Activated CD8-positive, alpha-beta memory T cell treated with anti-CD3 and anti-CD28 coated beads, Interleukin-2, amount 50 U/mL, for 24 hours (primary cell): ENCODE results near the gene APP.
"Not testable (repeated sequence)": the region's sequence is repeated elsewhere in the genome, so short reads cannot be mapped to it uniquely, and the experiment has no call there.

Experiments
- DNase-seq: peaks from one replicate; pipeline ENCODE4 v3.0.0-alpha.2; 2020; ENCODE audit errors: extremely low read depth

The APP gene

GRCh38 chr21:26020510-26020909, 150.1 kb downstream of the APP start:
- no peak for DNase-seq

DNA sequence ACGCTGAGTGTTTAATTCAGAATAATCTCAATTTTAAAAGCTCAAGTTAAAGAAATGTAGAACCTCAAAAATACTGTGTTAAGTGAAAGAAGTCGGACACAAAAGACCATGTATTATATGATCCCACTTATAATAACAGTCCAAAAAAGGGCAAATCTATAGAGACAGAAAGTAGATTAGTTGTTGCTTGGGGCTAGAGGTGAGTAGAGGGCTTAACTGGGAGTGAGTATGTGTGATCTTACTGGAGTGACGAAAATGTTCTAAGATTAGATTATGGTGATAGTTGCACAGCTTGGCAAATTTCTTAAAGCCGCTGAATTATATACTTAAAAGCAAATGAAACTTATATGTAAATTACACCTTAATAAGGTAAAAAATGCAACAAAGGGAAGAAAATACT, 150.5 kb downstream of the APP start:
- DNase-seq: no peak

DNA sequence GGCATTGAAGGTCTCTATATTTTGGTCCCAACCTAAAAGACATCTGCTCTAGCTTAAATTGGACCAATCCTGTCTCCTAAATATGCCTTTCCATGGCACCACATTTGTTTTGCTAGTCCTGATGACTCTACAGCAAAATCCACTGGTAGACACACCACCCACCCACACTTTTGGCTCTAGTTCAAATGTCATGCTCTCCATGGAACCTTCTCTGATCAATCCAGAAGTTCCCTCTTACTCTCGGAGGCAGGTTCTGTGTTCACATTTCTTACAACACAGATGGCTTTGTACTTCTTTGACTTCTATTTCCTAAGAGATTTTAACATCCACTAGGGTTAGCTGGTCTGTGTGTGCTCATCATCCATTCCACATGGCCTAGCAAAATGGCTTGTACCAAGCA, 151.3 kb downstream of the APP start:
- DNase-seq: no peak

GRCh38 chr21:26013970-26014369, 156.6 kb downstream of the APP start:
- no peak for DNase-seq

DNA sequence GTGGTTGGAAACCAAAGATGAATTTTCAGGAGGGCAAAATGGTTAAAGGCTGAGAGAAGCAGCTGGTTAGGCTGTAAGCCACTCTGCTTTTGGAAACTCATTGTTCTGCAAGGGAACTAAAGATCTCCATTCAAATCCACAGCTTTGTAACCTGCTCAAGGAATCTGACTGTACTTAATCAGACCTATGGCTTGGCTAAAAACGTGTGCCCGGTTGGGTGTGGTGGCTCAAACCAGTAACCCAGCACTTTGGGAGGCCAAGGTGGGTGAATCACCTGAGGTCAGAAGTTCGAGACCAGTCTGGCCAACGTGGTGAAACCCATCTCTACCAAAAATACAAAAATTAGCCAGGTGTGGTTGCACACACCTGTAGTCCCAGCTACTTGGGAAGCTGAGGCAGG, 158.1 kb downstream of the APP start:
- DNase-seq: not testable (repeated sequence)

- DNase-seq: no peak
These were observed 159.2 kb downstream of the APP start for GRCh38 chr21:26011292-26011940.

DNA sequence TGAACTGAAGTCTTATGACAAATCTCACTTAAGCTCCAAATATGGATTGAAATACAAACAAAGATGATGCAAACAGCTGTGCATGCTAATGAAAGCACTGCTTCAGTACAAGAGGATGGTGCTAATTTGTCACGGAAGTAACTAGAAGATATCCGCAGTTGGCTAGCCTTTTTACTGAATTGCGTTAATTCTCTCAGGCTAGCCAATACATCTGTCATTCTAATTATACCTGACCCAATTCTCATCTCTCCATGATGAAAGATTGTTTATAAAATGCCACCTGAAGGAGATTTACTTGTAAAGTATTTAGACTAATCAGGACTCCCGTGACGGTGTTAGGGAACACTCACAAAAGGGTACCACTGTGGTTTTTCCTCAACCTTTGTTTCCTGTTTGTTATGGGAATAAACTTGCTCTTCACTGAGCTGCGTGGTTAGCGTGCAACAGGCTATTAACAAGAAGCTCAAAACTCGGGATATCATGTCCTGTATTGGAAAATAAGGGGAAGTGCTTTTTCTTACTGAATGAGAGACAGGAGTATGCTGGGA, 162.5 kb downstream of the APP start:
- no peak for DNase-seq

DNA sequence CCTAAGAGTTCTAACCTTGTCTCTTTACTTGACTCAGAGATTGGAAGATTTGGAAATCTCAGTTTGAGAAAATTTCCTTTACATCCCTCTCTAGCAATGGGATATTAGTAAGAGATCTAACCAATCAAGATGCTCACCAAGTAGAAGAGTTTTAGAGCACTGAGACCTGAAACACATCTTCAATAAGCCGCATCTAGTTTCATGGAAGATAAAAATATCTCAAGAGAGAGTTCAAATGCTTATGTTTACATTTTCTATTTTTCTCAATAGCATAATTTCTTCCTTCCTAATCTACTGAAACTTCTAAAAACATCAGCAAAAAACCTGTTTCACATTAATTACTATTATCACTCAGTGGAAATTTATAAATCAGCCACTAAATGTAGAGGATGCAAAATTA, 165.1 kb downstream of the APP start:
- no peak for DNase-seq

- no peak for DNase-seq
These were observed 167.2 kb downstream of the APP start for GRCh38 chr21:26003404-26003803.

GRCh38 chr21:26001356-26001755, 169.2 kb downstream of the APP start:
- no peak for DNase-seq

DNA sequence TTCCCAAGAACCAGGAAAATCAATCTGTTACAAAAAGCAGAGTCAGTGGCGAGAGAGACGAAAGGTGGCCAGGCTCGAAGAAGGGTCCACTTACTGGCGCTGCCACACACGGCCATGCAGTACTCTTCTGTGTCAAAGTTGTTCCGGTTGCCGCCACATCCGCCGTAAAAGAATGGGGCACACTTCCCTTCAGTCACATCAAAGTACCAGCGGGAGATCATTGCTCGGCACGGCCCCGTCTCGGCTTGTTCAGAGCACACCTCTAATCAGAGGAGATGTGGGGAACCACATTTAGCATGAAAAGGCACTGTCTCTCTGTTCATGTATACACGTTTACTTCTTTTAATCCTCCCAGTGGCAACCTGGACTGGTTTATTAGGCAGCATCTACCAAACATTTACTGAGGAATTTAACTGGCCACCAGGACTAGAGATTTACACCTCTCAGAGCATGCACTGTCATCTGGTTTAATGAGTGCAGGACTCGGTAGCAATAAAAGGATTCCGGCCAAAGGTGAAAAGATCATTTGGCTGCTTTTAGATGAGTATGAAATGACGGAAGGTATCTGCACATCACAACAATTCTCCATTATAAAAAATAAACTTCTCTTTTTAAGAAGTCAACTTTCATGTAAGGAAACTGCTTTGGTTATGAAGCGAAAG, 170.5 kb downstream of the APP start:
- DNase-seq: no peak

GRCh38 chr21:25997788-25998611, 172.6 kb downstream of the APP start:
- no peak for DNase-seq

GRCh38 chr21:25995278-25995677, 175.3 kb downstream of the APP start:
- no peak for DNase-seq

GRCh38 chr21:25994758-25995163, 175.8 kb downstream of the APP start:
- no peak for DNase-seq

- DNase-seq: no peak
These were observed 181.8 kb downstream of the APP start for GRCh38 chr21:25988738-25989137.

DNA sequence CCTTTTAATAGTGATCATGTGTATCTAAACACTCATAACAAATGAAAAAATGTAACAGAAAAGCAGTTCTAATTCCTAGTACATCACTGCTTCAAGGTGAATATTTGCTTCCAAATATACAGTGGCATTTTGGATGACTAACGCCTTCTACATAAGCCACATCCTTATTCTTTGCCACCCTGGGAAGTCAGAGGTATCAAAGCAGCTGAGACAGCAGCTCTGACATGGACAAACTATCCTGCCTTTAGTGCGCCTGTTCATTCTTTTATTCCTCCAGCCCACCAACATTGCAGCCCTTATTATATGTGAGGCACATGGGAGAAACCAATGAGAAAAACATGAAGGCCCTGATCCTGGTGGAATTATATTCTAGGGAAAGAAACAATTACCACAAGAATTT, 183.0 kb downstream of the APP start:
- no peak for DNase-seq

- DNase-seq: no peak
These were observed 183.6 kb downstream of the APP start for GRCh38 chr21:25986928-25987327.

DNA sequence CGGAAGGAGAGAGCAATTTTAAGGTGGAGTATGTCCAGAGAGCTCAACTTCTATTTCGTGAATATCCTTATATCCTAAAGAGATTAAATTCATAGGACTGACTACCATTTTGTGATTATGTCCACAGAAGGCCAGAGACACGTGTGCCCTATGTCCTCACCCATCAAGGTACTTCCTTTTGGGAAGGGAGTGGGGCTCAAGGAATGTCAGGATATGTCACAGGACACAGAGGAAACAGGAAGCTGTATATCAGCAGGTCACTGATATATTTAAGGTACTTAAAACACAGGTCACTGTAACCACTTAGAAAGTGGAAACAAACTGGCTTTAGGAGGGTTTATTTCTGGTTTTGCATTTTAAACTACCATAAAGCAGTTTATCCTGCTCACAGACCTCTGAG, 184.6 kb downstream of the APP start:
- DNase-seq: no peak

DNA sequence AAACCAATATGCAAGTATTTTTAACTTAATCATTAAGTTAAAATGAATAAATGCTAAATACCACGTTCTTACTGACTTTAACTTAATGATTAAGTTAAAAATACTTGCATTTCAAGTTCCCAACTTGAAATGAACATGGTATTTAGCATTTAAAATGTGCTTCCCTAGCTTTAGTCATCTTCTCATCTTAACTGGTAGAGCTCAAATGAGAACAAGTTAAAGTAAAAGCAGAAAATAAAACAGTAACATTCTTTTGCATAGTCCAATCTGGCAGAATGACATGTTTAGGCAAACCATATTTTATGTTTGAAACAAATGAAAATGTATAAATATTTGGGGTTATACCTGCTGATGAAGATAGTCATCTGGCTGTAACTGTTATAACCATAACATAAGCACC, 186.0 kb downstream of the APP start:
- DNase-seq: no peak

DNA sequence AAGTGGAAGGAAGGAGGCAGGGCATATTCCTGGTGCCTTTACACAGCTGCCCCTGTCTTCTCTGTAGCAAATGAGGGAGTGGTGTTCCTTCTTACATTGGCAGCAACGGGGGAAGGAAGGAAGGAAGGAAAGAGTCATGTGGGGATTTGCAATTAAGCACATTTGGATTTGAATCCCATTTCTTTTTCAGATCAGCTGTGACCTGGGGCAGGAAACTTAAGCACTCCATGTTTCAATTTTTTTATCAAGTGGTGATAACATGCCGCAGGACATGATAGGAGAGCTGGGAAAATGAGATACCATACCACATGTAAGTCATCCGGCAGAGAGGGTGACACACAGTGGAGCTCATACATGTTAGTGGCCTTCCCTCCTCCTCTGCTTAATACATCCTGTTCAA, 186.8 kb downstream of the APP start:
- DNase-seq: no peak

GRCh38 chr21:25980710-25981109, 189.9 kb downstream of the APP start:
- DNase-seq: no peak

- no peak for DNase-seq
These were observed 190.5 kb downstream of the APP start for GRCh38 chr21:25979845-25980616.
